GM23338 (cell line): ENCODE measurements around the gene STRBP. TPM values are rescaled to one million over a fixed set of nuclear protein-coding genes. Genes with fewer than 3 reads are reported as not detected.

ENCODE experiments used
- ATAC-seq: fragments of 200-7000 bp; cut with Tn5 transposase; 3 replicates; pipeline ENCODE4 v1.9.1; 2020
- DNase-seq: peaks from one replicate; pipeline ENCODE4 v3.0.0-alpha.2; 2015; ENCODE audit warnings: low spot score
- H2AFZ ChIP-seq: fragments of 200-600 bp; sonication (generic); 2 replicates; pipeline ENCODE4 v1.8.0; 2016; ENCODE audit warnings: antibody characterized with exemption, mild to moderate bottlenecking, moderate library complexity
- H3F3A ChIP-seq: fragments of 200-600 bp; sonication (generic); replicated peaks from 2 replicates; pipeline ENCODE4 v1.8.0; 2017; ENCODE audit warnings: antibody characterized with exemption, mixed run types, low read depth
- H3K27ac ChIP-seq: fragments of 200-600 bp; sonication (generic); 2 replicates; pipeline ENCODE4 v1.6.1; 2016; ENCODE audit warnings: low read depth
- H3K27me3 ChIP-seq: fragments of 200-600 bp; sonication (generic); 2 replicates; pipeline ENCODE4 v1.8.0; 2016; ENCODE audit warnings: mild to moderate bottlenecking, mixed run types, moderate library complexity; ENCODE audit not compliant: insufficient read depth
- H3K36me3 ChIP-seq: fragments of 200-600 bp; sonication (generic); 2 replicates; pipeline ENCODE4 v1.8.0; 2016; ENCODE audit warnings: mild to moderate bottlenecking; ENCODE audit not compliant: insufficient read depth
- H3K4me1 ChIP-seq: fragments of 200-600 bp; sonication (generic); 2 replicates; pipeline ENCODE4 v1.8.0; 2016; ENCODE audit warnings: mild to moderate bottlenecking, moderate library complexity; ENCODE audit not compliant: insufficient read depth
- H3K4me2 ChIP-seq: fragments of 200-600 bp; sonication (generic); 2 replicates; pipeline ENCODE4 v1.7.1; 2017; ENCODE audit warnings: mixed run types
- H3K4me3 ChIP-seq: fragments of 200-600 bp; sonication (generic); 2 replicates; pipeline ENCODE4 v1.6.1; 2016; ENCODE audit warnings: mixed run types
- H3K79me2 ChIP-seq: fragments of 200-600 bp; sonication (generic); replicated peaks from 2 replicates; pipeline ENCODE4 v1.8.0; 2017; ENCODE audit warnings: mild to moderate bottlenecking; ENCODE audit not compliant: insufficient read depth
- H3K9me2 ChIP-seq: fragments of 200-600 bp; sonication (generic); 2 replicates; pipeline ENCODE4 v1.8.0; 2017; ENCODE audit not compliant: insufficient read depth
- H4K20me1 ChIP-seq: fragments of 200-600 bp; sonication (generic); replicated peaks from 2 replicates; pipeline ENCODE4 v1.8.0; 2017; ENCODE audit warnings: mild to moderate bottlenecking; ENCODE audit not compliant: insufficient read depth
- H3K27ac Mint-ChIP-seq: 2 replicates; pipeline ENCODE4 v1.8.0; 2020; ENCODE audit warnings: inconsistent platforms, mild to moderate bottlenecking, moderate library complexity, mixed read lengths
- H3K27me3 Mint-ChIP-seq: 3 replicates; pipeline ENCODE4 v1.8.0; 2022; ENCODE audit warnings: low read depth, mild to moderate bottlenecking, moderate library complexity, mixed read lengths, inconsistent platforms; ENCODE audit not compliant: insufficient read depth, poor library complexity
- H3K36me3 Mint-ChIP-seq: 3 replicates; pipeline ENCODE4 v1.8.0; 2021; ENCODE audit warnings: low read depth, mild to moderate bottlenecking, inconsistent platforms, moderate library complexity, mixed read lengths
- H3K4me1 Mint-ChIP-seq: 3 replicates; pipeline ENCODE4 v1.8.0; 2020; ENCODE audit warnings: mild to moderate bottlenecking, inconsistent platforms, mixed read lengths
- H3K4me3 Mint-ChIP-seq: 3 replicates; pipeline ENCODE4 v1.8.0; 2021; ENCODE audit warnings: moderate library complexity, mild to moderate bottlenecking, inconsistent platforms, mixed read lengths
- H3K9me3 Mint-ChIP-seq: 3 replicates; pipeline ENCODE4 v1.8.0; 2020; ENCODE audit warnings: moderate library complexity, mild to moderate bottlenecking, inconsistent platforms, mixed read lengths
- CREB1 ChIP-seq: fragments of 250-450 bp; sonication (Bioruptor Pico); IDR thresholded peaks from 2 replicates; pipeline ENCODE4 v1.5.0; 2020; ENCODE audit warnings: low read depth, mild to moderate bottlenecking, moderate library complexity
- EZH2 ChIP-seq: fragments of 200-600 bp; sonication (generic); IDR thresholded peaks from one replicate; pipeline ENCODE4 v1.8.0; 2017; ENCODE audit warnings: antibody characterized with exemption, mild to moderate bottlenecking, low read depth; ENCODE audit not compliant: unreplicated experiment
- JUNB ChIP-seq: IDR thresholded peaks from one replicate; pipeline ENCODE4 v1.6.1; 2016; ENCODE audit warnings: antibody characterized with exemption; ENCODE audit not compliant: unreplicated experiment
- NANOG ChIP-seq: IDR thresholded peaks from 2 replicates; pipeline ENCODE4 v1.6.1; 2016; ENCODE audit warnings: antibody characterized with exemption, borderline replicate concordance
- POLR2AphosphoS5 ChIP-seq: IDR thresholded peaks from 2 replicates; pipeline ENCODE4 v1.6.1; 2016; ENCODE audit warnings: antibody characterized with exemption, low read depth
- STAT1 ChIP-seq: IDR thresholded peaks from one replicate; pipeline ENCODE4 v1.6.1; 2016; ENCODE audit warnings: antibody characterized with exemption; ENCODE audit not compliant: unreplicated experiment
- ZNF114 ChIP-seq: fragments of 250-450 bp; sonication (Bioruptor Pico); IDR thresholded peaks from 2 replicates; pipeline ENCODE4 v1.5.0; 2020; ENCODE audit warnings: mild to moderate bottlenecking, moderate library complexity
- ZNF331 ChIP-seq: fragments of 250-450 bp; sonication (Bioruptor Pico); IDR thresholded peaks from 2 replicates; pipeline ENCODE4 v1.5.0; 2020; ENCODE audit warnings: low read depth, mild to moderate bottlenecking, moderate library complexity
- ZNF462 ChIP-seq: fragments of 250-450 bp; sonication (Bioruptor Pico); IDR thresholded peaks from 2 replicates; pipeline ENCODE4 v1.5.0; 2020; ENCODE audit warnings: mild to moderate bottlenecking, moderate library complexity
- polyA plus RNA-seq: library from polyadenylated mRNA; unstranded; fragments of >200 nt; fragmentation: Nextera tagmentation; extraction: Ambion mirVana; gene quantifications from 2 replicates; pipeline ENCODE4 v1.2.1, GENCODE V29; 2016
- total RNA-seq: library from RNA; depleted of rRNA; stranded (reverse); fragments of >200 nt; shearing (Covaris generic); gene quantifications from 2 replicates; pipeline ENCODE4 v1.2.3, GENCODE V29; 2014
- TF ChIP-seq, protein P1 (sequence below): IDR thresholded peaks from 2 replicates; pipeline ENCODE4 v1.6.1; 2016; ENCODE audit warnings: antibody characterized with exemption

The STRBP gene
- total and polyA plus RNA-seq, 2 experiments from 2014 or later: 80.5 to 116 TPM

GRCh38 chr9:123074628-123075027, 193.8 kb downstream of the STRBP start (continued):
- TF ChIP-seq ZNF462: no peak
- TF ChIP-seq STAT1: no peak
- no peak for TF ChIP-seq EZH2
- TF ChIP-seq ZNF331 (CRISPR knock-in tag): no peak
- TF ChIP-seq POLR2AphosphoS5: no peak
- no peak for TF ChIP-seq JUNB
- no peak for TF ChIP-seq NANOG
- TF ChIP-seq, protein P1, sequence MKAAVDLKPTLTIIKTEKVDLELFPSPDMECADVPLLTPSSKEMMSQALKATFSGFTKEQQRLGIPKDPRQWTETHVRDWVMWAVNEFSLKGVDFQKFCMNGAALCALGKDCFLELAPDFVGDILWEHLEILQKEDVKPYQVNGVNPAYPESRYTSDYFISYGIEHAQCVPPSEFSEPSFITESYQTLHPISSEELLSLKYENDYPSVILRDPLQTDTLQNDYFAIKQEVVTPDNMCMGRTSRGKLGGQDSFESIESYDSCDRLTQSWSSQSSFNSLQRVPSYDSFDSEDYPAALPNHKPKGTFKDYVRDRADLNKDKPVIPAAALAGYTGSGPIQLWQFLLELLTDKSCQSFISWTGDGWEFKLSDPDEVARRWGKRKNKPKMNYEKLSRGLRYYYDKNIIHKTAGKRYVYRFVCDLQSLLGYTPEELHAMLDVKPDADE: no peak
- TF ChIP-seq CREB1 (CRISPR knock-in tag): no peak
- TF ChIP-seq ZNF114 (CRISPR knock-in tag): no peak

DNA sequence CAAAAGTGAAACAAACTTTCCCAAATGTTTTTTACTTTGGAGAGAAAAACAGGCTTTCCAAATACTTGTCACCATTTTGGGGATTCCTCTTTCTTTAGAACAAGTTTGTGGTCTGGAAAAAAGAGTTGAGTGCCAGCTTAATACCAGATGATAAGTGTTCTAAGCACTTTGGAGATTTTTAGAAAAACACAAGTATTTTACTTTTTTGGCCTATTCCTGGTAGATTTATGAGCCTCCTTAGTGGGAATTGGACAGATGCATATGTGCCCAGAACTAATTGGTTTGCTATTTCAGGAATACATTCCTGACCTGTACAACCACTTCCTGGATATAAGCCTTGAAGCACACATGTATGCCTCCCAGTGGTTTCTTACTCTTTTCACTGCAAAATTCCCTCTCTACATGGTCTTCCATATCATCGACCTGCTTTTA, 194.4 kb downstream of the STRBP start:
- H3K36me3 Mint-ChIP-seq: peaks cover 36% of the 10 kb centered on the region
- TF ChIP-seq ZNF462 (no peak), NANOG (no peak), POLR2AphosphoS5 (no peak), STAT1 (no peak)

More for the DNA sequence above, 194.4 kb downstream of the STRBP start:
- H3K27ac ChIP-seq: peak overlapping the region; percentile 36
- Mint-ChIP-seq H3K9me3 (no peaks in the 10 kb centered on the region), H3K27me3 (no peaks in the 10 kb centered on the region), H3K4me1 (peaks cover 66% of the 10 kb centered on the region), H3K4me3 (no peak overlapping the region), H3K27ac (no peak overlapping the region)
- peaks cover 52% of the 10 kb centered on the region for H3K4me1 ChIP-seq
- H2AFZ ChIP-seq: no peak overlapping the region
- ATAC-seq (no peak), DNase-seq (no peak)
- H3K79me2 ChIP-seq: no peaks in the 10 kb centered on the region
- no peaks in the 10 kb centered on the region for H3F3A ChIP-seq
- no peaks in the 10 kb centered on the region for H3K27me3 ChIP-seq
- H3K4me2 ChIP-seq: peak overlapping the region; percentile 45
- H3K36me3 ChIP-seq: peaks cover 4% of the 10 kb centered on the region; the same call in 1 of the 2 replicates
- H3K9me2 ChIP-seq: no peaks in the 10 kb centered on the region
- peak overlapping the region; percentile 6; the same call in 1 of the 2 replicates for H3K4me3 ChIP-seq
- no peaks in the 10 kb centered on the region; the same call in 1 of the 2 replicates for H4K20me1 ChIP-seq
